ENCODE data around the gene EPB41L4B.
A peak's percentile ranks its signal among the peaks of the same experiment; 100 is the strongest.

EPB41L4B gene

DNA sequence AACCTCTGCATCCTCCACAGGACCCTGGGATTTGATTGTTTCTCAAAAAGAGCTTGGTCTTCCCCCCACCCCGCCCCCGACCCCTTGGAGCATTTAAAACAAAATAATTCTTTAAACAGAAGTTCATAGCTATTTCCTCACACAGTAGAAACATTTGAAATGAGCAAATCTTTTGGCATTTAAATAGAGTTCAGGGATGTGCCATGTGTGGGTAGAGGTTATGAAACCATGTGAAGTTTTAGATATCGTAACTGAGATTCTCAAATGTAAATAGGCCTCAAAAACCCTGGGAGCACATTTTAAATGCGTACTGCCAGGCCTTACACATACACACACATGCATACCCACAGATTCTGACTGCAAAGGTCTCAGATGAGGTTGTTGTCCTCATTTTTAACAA lies 66.5 kb downstream of the EPB41L4B start:
- Histone ChIP-seq H3K4me2 (ENCODE audit: low read length, poor library complexity, severe bottlenecking) (no peak overlapping the region), H2AFZ (ENCODE audit: low read depth, low read length) (no peak overlapping the region), H3K4ac (ENCODE audit: low read depth in 1 of 2, low read length in 2 of 2) (no peak overlapping the region), H3K14ac (ENCODE audit: low read length in 2 of 2) (no peak overlapping the region), H2BK12ac (ENCODE audit: low read length in 2 of 2) (no peak overlapping the region), H3K4me1 (ENCODE audit: control insufficient read depth, insufficient read depth, low read depth, low read length) (peaks cover 14% of the 10 kb centered on the region), H4K91ac (ENCODE audit: low read length) (no peak overlapping the region), H2AK5ac (ENCODE audit: low read length, severe bottlenecking) (no peak overlapping the region), H3K9ac (ENCODE audit: low read length) (peak overlapping the region; percentile 31), H2BK5ac (ENCODE audit: low read depth, low read length, poor library complexity, severe bottlenecking) (no peak overlapping the region), H2BK15ac (ENCODE audit: low read depth, poor library complexity, severe bottlenecking) (no peak overlapping the region), H3K18ac (ENCODE audit: low read depth in 1 of 2, low read length in 2 of 2) (no peak overlapping the region), H3K23ac (ENCODE audit: low read length in 2 of 2) (no peak overlapping the region), H4K8ac (ENCODE audit: low read length) (no peak overlapping the region), H3K27ac (ENCODE audit: low read length, poor library complexity, severe bottlenecking) (no peak overlapping the region), H3K4me3 (ENCODE audit: insufficient read depth in 1 of 2, low read depth in 1 of 2, low read length in 2 of 2) (peak overlapping the region in 1 of 2 experiments; percentile 5), H3K9me3 (ENCODE audit: control insufficient read depth, low read length) (no peaks in the 10 kb centered on the region), H3K36me3 (ENCODE audit: control insufficient read depth in 1 of 2, insufficient read depth in 2 of 2, low read depth in 1 of 2, low read length in 2 of 2) (no peaks in the 10 kb centered on the region), H2BK120ac (ENCODE audit: low read depth, low read length) (no peak overlapping the region), H3K79me1 (replicated peaks; ENCODE audit: low read length, poor library complexity, severe bottlenecking) (no peaks in the 10 kb centered on the region), H3K27me3 (ENCODE audit: control insufficient read depth in 1 of 2, insufficient read depth in 1 of 2, low read length in 2 of 2) (peaks cover 0 to 24% of the 10 kb centered on the region in 2 experiments)
- WGBS = 83% methylated on average over 2 of the region's 4 CpGs
- peak; percentile 30 for DNase-seq

DNA sequence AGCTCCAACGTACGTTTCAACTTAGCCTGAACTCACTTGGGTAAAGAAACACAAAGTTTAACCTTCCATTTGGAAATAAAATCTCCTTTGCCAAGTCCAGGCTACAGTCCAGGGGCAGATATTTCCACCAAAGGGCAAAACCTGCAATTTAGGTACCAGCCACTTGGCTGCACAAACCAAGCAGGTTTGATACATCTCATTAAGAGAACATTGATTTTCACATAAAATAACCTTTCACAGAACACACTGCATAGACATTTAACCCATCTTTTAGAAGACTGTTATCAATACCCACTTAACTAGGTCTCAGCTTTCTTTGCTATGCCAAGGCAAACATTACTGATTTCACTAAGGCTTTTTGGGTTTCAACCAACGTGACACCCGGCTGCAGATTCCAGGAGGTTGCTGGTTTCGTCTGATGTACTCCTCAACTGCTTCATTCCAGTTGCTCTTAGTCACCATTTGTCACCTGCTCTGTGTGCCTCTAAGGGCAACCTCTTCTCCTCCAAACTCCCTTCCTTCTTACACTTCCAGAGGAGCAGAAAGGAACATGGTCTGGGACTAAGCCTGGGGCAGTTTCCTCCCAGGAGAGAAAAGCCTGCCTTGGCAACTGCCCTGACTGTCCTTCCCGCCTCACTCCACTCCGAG lies 67.1 kb downstream of the EPB41L4B start:
- H3K23ac ChIP-seq (ENCODE audit: low read length in 2 of 2) = no peak overlapping the region
- no peak overlapping the region for H2BK5ac ChIP-seq (ENCODE audit: low read depth, low read length, poor library complexity, severe bottlenecking)
- peak overlapping the region in 1 of 2 experiments; percentile 5 for H3K4me3 ChIP-seq (ENCODE audit: insufficient read depth in 1 of 2, low read depth in 1 of 2, low read length in 2 of 2)
- no peaks in the 10 kb centered on the region for H3K9me3 ChIP-seq (ENCODE audit: control insufficient read depth, low read length)
- H3K27ac ChIP-seq (ENCODE audit: low read length, poor library complexity, severe bottlenecking) = no peak overlapping the region
- no peak overlapping the region for H2BK15ac ChIP-seq (ENCODE audit: low read depth, poor library complexity, severe bottlenecking)
- H2AFZ ChIP-seq (ENCODE audit: low read depth, low read length) = no peak overlapping the region
- no peak overlapping the region for H2AK5ac ChIP-seq (ENCODE audit: low read length, severe bottlenecking)
- H3K9ac ChIP-seq (ENCODE audit: low read length) = peak overlapping the region; percentile 31
- no peak overlapping the region for H4K8ac ChIP-seq (ENCODE audit: low read length)
- H2BK120ac ChIP-seq (ENCODE audit: low read depth, low read length) = no peak overlapping the region
- no peaks in the 10 kb centered on the region for H3K36me3 ChIP-seq (ENCODE audit: control insufficient read depth in 1 of 2, insufficient read depth in 2 of 2, low read depth in 1 of 2, low read length in 2 of 2)
- peaks cover 12% of the 10 kb centered on the region for H3K4me1 ChIP-seq (ENCODE audit: control insufficient read depth, insufficient read depth, low read depth, low read length)
- WGBS = 77% methylated on average over 7 of the region's 7 CpGs
- peak; percentile 15 for DNase-seq
- H3K4me2 ChIP-seq (ENCODE audit: low read length, poor library complexity, severe bottlenecking) = no peak overlapping the region
- no peaks in the 10 kb centered on the region for H3K79me1 ChIP-seq (replicated peaks; ENCODE audit: low read length, poor library complexity, severe bottlenecking)
- no peak overlapping the region for H3K4ac ChIP-seq (ENCODE audit: low read depth in 1 of 2, low read length in 2 of 2)
- no peak overlapping the region for H2BK12ac ChIP-seq (ENCODE audit: low read length in 2 of 2)
- H3K18ac ChIP-seq (ENCODE audit: low read depth in 1 of 2, low read length in 2 of 2) = no peak overlapping the region
- peaks cover 0 to 21% of the 10 kb centered on the region in 2 experiments for H3K27me3 ChIP-seq (ENCODE audit: control insufficient read depth in 1 of 2, insufficient read depth in 1 of 2, low read length in 2 of 2)
- no peak overlapping the region for H3K14ac ChIP-seq (ENCODE audit: low read length in 2 of 2)
- H4K91ac ChIP-seq (ENCODE audit: low read length) = no peak overlapping the region

DNA sequence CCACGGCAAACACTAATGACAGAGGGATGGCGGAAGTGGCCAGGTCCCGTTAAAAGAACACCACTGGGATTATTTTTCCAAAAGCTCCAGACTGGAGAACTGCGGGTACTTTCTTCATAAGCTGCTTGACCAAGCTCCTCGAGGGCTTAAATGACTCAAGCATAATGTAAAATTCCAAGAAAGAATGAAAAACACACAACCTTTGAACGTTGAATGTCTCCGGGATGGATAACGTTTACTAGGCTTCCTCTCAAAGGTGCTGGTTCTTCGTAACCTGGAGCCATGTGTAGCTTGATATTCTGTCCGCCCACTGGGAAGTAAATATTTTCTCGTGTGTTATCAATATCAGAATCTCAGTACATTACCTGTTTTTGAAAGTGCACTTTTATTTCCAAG lies 67.6 kb downstream of the EPB41L4B start:
- H4K91ac ChIP-seq (ENCODE audit: low read length) = no peak overlapping the region
- no peaks in the 10 kb centered on the region for H3K79me1 ChIP-seq (replicated peaks; ENCODE audit: low read length, poor library complexity, severe bottlenecking)
- H3K4me2 ChIP-seq (ENCODE audit: low read length, poor library complexity, severe bottlenecking) = no peak overlapping the region
- no peak overlapping the region for H3K4ac ChIP-seq (ENCODE audit: low read depth in 1 of 2, low read length in 2 of 2)
- no peak overlapping the region for H3K27ac ChIP-seq (ENCODE audit: low read length, poor library complexity, severe bottlenecking)
- H3K23ac ChIP-seq (ENCODE audit: low read length in 2 of 2) = no peak overlapping the region
- no peak overlapping the region for H3K18ac ChIP-seq (ENCODE audit: low read depth in 1 of 2, low read length in 2 of 2)
- H2BK12ac ChIP-seq (ENCODE audit: low read length in 2 of 2) = no peak overlapping the region
- no peak for DNase-seq
- H3K4me3 ChIP-seq (ENCODE audit: insufficient read depth in 1 of 2, low read depth in 1 of 2, low read length in 2 of 2) = no peak overlapping the region
- peaks cover 9% of the 10 kb centered on the region for H3K4me1 ChIP-seq (ENCODE audit: control insufficient read depth, insufficient read depth, low read depth, low read length)
- 91% methylated on average over 11 of the region's 11 CpGs for WGBS
- no peak overlapping the region for H2AK5ac ChIP-seq (ENCODE audit: low read length, severe bottlenecking)
- H3K9ac ChIP-seq (ENCODE audit: low read length) = no peak overlapping the region
- H2BK5ac ChIP-seq (ENCODE audit: low read depth, low read length, poor library complexity, severe bottlenecking) = no peak overlapping the region
- H3K9me3 ChIP-seq (ENCODE audit: control insufficient read depth, low read length) = no peaks in the 10 kb centered on the region
- H3K27me3 ChIP-seq (ENCODE audit: control insufficient read depth in 1 of 2, insufficient read depth in 1 of 2, low read length in 2 of 2) = peaks cover 0 to 15% of the 10 kb centered on the region in 2 experiments
- no peaks in the 10 kb centered on the region for H3K36me3 ChIP-seq (ENCODE audit: control insufficient read depth in 1 of 2, insufficient read depth in 2 of 2, low read depth in 1 of 2, low read length in 2 of 2)
- no peak overlapping the region for H4K8ac ChIP-seq (ENCODE audit: low read length)
- H2AFZ ChIP-seq (ENCODE audit: low read depth, low read length) = no peak overlapping the region
- no peak overlapping the region for H2BK120ac ChIP-seq (ENCODE audit: low read depth, low read length)
- no peak overlapping the region for H3K14ac ChIP-seq (ENCODE audit: low read length in 2 of 2)
- H2BK15ac ChIP-seq (ENCODE audit: low read depth, poor library complexity, severe bottlenecking) = no peak overlapping the region

GRCh38 chr9:109252291-109252690 lies 68.6 kb downstream of the EPB41L4B start:
- Histone ChIP-seq H3K9me3 (ENCODE audit: control insufficient read depth, low read length) (no peaks in the 10 kb centered on the region), H3K4me1 (ENCODE audit: control insufficient read depth, insufficient read depth, low read depth, low read length) (peaks cover 11% of the 10 kb centered on the region), H2BK5ac (ENCODE audit: low read depth, low read length, poor library complexity, severe bottlenecking) (no peak overlapping the region), H3K79me1 (replicated peaks; ENCODE audit: low read length, poor library complexity, severe bottlenecking) (no peaks in the 10 kb centered on the region), H3K4ac (ENCODE audit: low read depth in 1 of 2, low read length in 2 of 2) (no peak overlapping the region), H4K8ac (ENCODE audit: low read length) (no peak overlapping the region), H3K27ac (ENCODE audit: low read length, poor library complexity, severe bottlenecking) (no peak overlapping the region), H3K23ac (ENCODE audit: low read length in 2 of 2) (no peak overlapping the region), H3K27me3 (ENCODE audit: control insufficient read depth in 1 of 2, insufficient read depth in 1 of 2, low read length in 2 of 2) (peaks cover 0 to 7% of the 10 kb centered on the region in 2 experiments), H3K36me3 (ENCODE audit: control insufficient read depth in 1 of 2, insufficient read depth in 2 of 2, low read depth in 1 of 2, low read length in 2 of 2) (no peaks in the 10 kb centered on the region), H2AFZ (ENCODE audit: low read depth, low read length) (no peak overlapping the region), H2BK12ac (ENCODE audit: low read length in 2 of 2) (no peak overlapping the region), H2AK5ac (ENCODE audit: low read length, severe bottlenecking) (no peak overlapping the region), H2BK15ac (ENCODE audit: low read depth, poor library complexity, severe bottlenecking) (no peak overlapping the region), H3K4me3 (ENCODE audit: insufficient read depth in 1 of 2, low read depth in 1 of 2, low read length in 2 of 2) (no peak overlapping the region), H3K9ac (ENCODE audit: low read length) (no peak overlapping the region), H4K91ac (ENCODE audit: low read length) (no peak overlapping the region), H3K18ac (ENCODE audit: low read depth in 1 of 2, low read length in 2 of 2) (no peak overlapping the region), H3K14ac (ENCODE audit: low read length in 2 of 2) (peak overlapping the region in 1 of 2 experiments; percentile 39), H3K4me2 (ENCODE audit: low read length, poor library complexity, severe bottlenecking) (no peak overlapping the region), H2BK120ac (ENCODE audit: low read depth, low read length) (no peak overlapping the region)
- 94% methylated on average over 7 of the region's 7 CpGs for WGBS
- DNase-seq = no peak

Data from mesenchymal stem cell (in vitro differentiated cells and primary cell).